ENCODE measurements around the gene SLC15A4. TPM values are rescaled to one million over a fixed set of nuclear protein-coding genes. Genes with fewer than 3 reads are reported as not detected.
"Not testable (repeated sequence)": the region's sequence is repeated elsewhere in the genome, so short reads cannot be mapped to it uniquely, and the experiment has no call there.

Gene SLC15A4
- total and polyA plus RNA-seq, 9 donors = 18.1 to 33.2 (median 22.6) TPM

- intact Hi-C loops (cut with DNase I) = no loop called here
- H3K27me3 ChIP-seq = no peaks in the 10 kb centered on the region
- H3K9me3 ChIP-seq = no peaks in the 10 kb centered on the region
- H3K4me3 ChIP-seq = peak within 1 kb of the TSS; percentile 29
- H3K4me1 ChIP-seq (ENCODE audit: insufficient read depth) = no peaks in the 10 kb centered on the region
- no peak within 1 kb of the TSS for H3K27ac ChIP-seq
- DNase-seq = no peak
- WGBS, 3 donors = 18 to 32% (median 22%) methylated on average over 22 to 56 of the region's 56 CpGs
- TF ChIP-seq POLR2A (IDR thresholded peaks at IDR 0.05) = no peak
- no peaks in the 10 kb centered on the region for H3K36me3 ChIP-seq
Observed at GRCh38 chr12:128852885-128853599, 29.3 kb upstream of the SLC15A4 start, which contains the start of gene GLT1D1. Gene GLT1D1, plus strand, starts transcription at chr12:128853478. Its CDS starts 104 bp downstream, at chr12:128853582.

- Histone ChIP-seq H3K4me3 (no peak overlapping the region), H3K4me1 (ENCODE audit: insufficient read depth) (no peaks in the 10 kb centered on the region), H3K36me3 (no peaks in the 10 kb centered on the region), H3K27ac (no peak overlapping the region), H3K27me3 (no peaks in the 10 kb centered on the region), H3K9me3 (no peaks in the 10 kb centered on the region)
- 67 to 76% (median 73%) methylated on average over 8 of the region's 8 CpGs for WGBS, 3 donors
- intact Hi-C loops (cut with DNase I) = no loop called here
- no peak for DNase-seq
- TF ChIP-seq POLR2A (IDR thresholded peaks at IDR 0.05) (no peak), EP300 (IDR thresholded peaks at IDR 0.05) (no peak)
- TF ChIP-seq, protein P1, sequence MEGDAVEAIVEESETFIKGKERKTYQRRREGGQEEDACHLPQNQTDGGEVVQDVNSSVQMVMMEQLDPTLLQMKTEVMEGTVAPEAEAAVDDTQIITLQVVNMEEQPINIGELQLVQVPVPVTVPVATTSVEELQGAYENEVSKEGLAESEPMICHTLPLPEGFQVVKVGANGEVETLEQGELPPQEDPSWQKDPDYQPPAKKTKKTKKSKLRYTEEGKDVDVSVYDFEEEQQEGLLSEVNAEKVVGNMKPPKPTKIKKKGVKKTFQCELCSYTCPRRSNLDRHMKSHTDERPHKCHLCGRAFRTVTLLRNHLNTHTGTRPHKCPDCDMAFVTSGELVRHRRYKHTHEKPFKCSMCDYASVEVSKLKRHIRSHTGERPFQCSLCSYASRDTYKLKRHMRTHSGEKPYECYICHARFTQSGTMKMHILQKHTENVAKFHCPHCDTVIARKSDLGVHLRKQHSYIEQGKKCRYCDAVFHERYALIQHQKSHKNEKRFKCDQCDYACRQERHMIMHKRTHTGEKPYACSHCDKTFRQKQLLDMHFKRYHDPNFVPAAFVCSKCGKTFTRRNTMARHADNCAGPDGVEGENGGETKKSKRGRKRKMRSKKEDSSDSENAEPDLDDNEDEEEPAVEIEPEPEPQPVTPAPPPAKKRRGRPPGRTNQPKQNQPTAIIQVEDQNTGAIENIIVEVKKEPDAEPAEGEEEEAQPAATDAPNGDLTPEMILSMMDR (IDR thresholded peaks at IDR 0.05) = no peak
Observed at GRCh38 chr12:128852026-128852698, 28.4 kb upstream of the SLC15A4 start.

DNA sequence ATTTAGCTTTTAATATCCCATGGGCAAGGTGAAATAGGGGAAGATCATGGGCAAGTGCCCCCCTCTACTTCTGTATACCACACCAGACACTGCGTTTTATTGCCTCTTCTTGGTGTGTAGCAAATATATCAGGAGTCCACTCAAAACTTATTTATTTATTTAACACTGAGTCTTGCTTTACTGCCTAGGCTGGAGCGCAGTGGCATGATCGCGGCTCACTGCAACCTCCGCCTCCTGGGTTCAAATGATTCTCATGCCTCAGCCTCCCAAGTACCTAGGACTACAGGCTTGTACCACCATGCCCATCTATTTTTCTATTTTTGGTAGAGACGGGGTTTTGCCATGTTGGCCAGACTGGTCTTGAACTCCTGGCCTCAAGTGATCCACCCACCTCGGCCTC is 27.7 kb upstream of the SLC15A4 start:
- intact Hi-C loops (cut with DNase I); DNase-seq; H3K36me3 ChIP-seq; H3K4me3 ChIP-seq; H3K4me1 ChIP-seq (ENCODE audit: insufficient read depth); H3K9me3 ChIP-seq; H3K27me3 ChIP-seq; H3K27ac ChIP-seq: not testable (repeated sequence)
- WGBS, 3 donors = 81 to 89% (median 82%) methylated on average over 7 of the region's 7 CpGs

- 64 to 84% (median 65%) methylated on average over 3 of the region's 3 CpGs for WGBS, 3 donors
Observed at GRCh38 chr12:128850400-128850799, 26.6 kb upstream of the SLC15A4 start.

DNA sequence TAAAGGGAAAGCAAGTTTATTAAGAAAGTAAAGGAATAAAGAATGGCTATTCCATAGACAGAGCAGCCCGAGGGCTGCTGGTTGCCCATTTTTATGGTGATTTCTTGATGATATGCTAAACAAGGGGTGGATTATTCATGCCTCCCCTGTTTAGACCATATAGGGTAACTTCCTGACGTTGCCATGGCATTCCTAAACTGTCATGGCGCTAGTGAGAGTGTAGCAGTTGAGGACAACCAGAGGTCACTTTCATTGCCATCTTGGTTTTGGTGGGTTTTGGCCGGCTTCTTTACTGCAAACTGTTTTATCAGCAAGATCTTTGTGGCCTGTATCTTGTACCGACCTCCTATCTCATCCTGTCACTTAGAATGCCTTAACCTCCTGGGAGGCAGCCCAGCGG is 26.0 kb upstream of the SLC15A4 start:
- intact Hi-C loops (cut with DNase I); H3K27me3 ChIP-seq; H3K27ac ChIP-seq; DNase-seq; H3K9me3 ChIP-seq; H3K4me3 ChIP-seq; H3K4me1 ChIP-seq (ENCODE audit: insufficient read depth); H3K36me3 ChIP-seq: not testable (repeated sequence)
- 56 to 59% (median 57%) methylated on average over 6 of the region's 6 CpGs for WGBS, 3 donors

More at GRCh38 chr12:128850400-128850799, 26.6 kb upstream of the SLC15A4 start:
- Histone ChIP-seq H3K9me3 (no peaks in the 10 kb centered on the region), H3K36me3 (no peaks in the 10 kb centered on the region), H3K27me3 (no peaks in the 10 kb centered on the region), H3K4me1 (ENCODE audit: insufficient read depth) (no peaks in the 10 kb centered on the region), H3K4me3 (no peak overlapping the region), H3K27ac (no peak overlapping the region)
- TF ChIP-seq, protein P1 (IDR thresholded peaks at IDR 0.05) = no peak
- TF ChIP-seq EP300 (IDR thresholded peaks at IDR 0.05) (no peak), POLR2A (IDR thresholded peaks at IDR 0.05) (no peak)
- no peak for DNase-seq
- intact Hi-C loops (cut with DNase I) = no loop called here

GRCh38 chr12:128848371-128848770 is 24.6 kb upstream of the SLC15A4 start:
- 94% methylated on average over 14 of the region's 14 CpGs for WGBS, 3 donors

GRCh38 chr12:128846671-128847070 is 22.9 kb upstream of the SLC15A4 start:
- H3K27me3 ChIP-seq; H3K36me3 ChIP-seq; H3K4me1 ChIP-seq (ENCODE audit: insufficient read depth); intact Hi-C loops (cut with DNase I); H3K9me3 ChIP-seq; H3K27ac ChIP-seq; DNase-seq; H3K4me3 ChIP-seq: not testable (repeated sequence)
- WGBS, 3 donors = 93 to 95% (median 94%) methylated on average over 27 of the region's 27 CpGs

More at GRCh38 chr12:128848371-128848770, 24.6 kb upstream of the SLC15A4 start:
- Histone ChIP-seq H3K36me3 (no peaks in the 10 kb centered on the region), H3K27ac (no peak overlapping the region), H3K4me1 (ENCODE audit: insufficient read depth) (no peaks in the 10 kb centered on the region), H3K27me3 (no peaks in the 10 kb centered on the region), H3K4me3 (no peak overlapping the region), H3K9me3 (no peaks in the 10 kb centered on the region)
- intact Hi-C loops (cut with DNase I) = no loop called here
- DNase-seq = no peak
- TF ChIP-seq POLR2A (IDR thresholded peaks at IDR 0.05) (no peak), EP300 (IDR thresholded peaks at IDR 0.05) (no peak)
- TF ChIP-seq, protein P1 (IDR thresholded peaks at IDR 0.05) = no peak
